Smooth muscle cell (in vitro differentiated cells): ENCODE data around the gene CD177. TPM values are rescaled to one million over a fixed set of nuclear protein-coding genes. Genes with fewer than 3 reads are reported as not detected.
A peak's percentile ranks its signal among the peaks of the same experiment; 100 is the strongest.

Source experiments
- DNase-seq: peaks from one replicate; lab custom pipeline; 2025; ENCODE audit not compliant: unreplicated experiment; lab: John Stamatoyannopoulos, UW
- H2AFZ ChIP-seq: fragments of 200-600 bp; sonication (generic); 2 replicates; pipeline ENCODE4 v1.6.0; 2016; ENCODE audit warnings: antibody characterized with exemption, low read depth, mild to moderate bottlenecking
- H3F3A ChIP-seq: fragments of 200-600 bp; sonication (generic); 2 replicates; pipeline ENCODE4 v1.6.0; 2017; ENCODE audit warnings: antibody characterized with exemption, low read depth
- H3K27ac ChIP-seq: fragments of 200-600 bp; sonication (generic); 2 replicates; pipeline ENCODE4 v1.5.1; 2016; ENCODE audit warnings: low read depth, mild to moderate bottlenecking
- H3K27me3 ChIP-seq: fragments of 200-600 bp; sonication (generic); 2 replicates; pipeline ENCODE4 v1.6.1; 2016; ENCODE audit warnings: low read depth, mild to moderate bottlenecking
- H3K36me3 ChIP-seq: fragments of 200-600 bp; sonication (generic); 2 replicates; pipeline ENCODE4 v1.5.1; 2016; ENCODE audit warnings: low read depth
- H3K4me1 ChIP-seq: fragments of 200-600 bp; sonication (generic); 2 replicates; pipeline ENCODE4 v1.5.1; 2016; ENCODE audit warnings: low read depth
- H3K4me2 ChIP-seq: fragments of 200-600 bp; sonication (generic); 2 replicates; pipeline ENCODE4 v1.6.0; 2016; ENCODE audit warnings: mild to moderate bottlenecking
- H3K4me3 ChIP-seq: fragments of 200-600 bp; sonication (generic); 2 replicates; pipeline ENCODE4 v1.5.1; 2016; ENCODE audit warnings: mild to moderate bottlenecking
- H3K79me2 ChIP-seq: fragments of 200-600 bp; sonication (generic); 2 replicates; pipeline ENCODE4 v1.6.0; 2016; ENCODE audit warnings: low read depth, mild to moderate bottlenecking
- H3K9ac ChIP-seq: fragments of 200-600 bp; sonication (generic); 2 replicates; pipeline ENCODE4 v1.6.0; 2016; ENCODE audit warnings: low read depth
- H3K9me3 ChIP-seq: fragments of 200-600 bp; sonication (generic); replicated peaks from 2 replicates; pipeline ENCODE4 v1.5.1; 2016; ENCODE audit warnings: low read depth
- H4K20me1 ChIP-seq: fragments of 200-600 bp; sonication (generic); 2 replicates; pipeline ENCODE4 v1.6.0; 2016; ENCODE audit warnings: low read depth
- WGBS: methylation state at CpG from one replicate; pipeline ENCODE4 v1.1.7; 2016; ENCODE audit warnings: low lambda C conversion rate; 5-methylcytosine and 5-hydroxymethylcytosine counted together
- polyA plus RNA-seq: library from polyadenylated mRNA; unstranded; fragments of >200 nt; fragmentation: Nextera tagmentation; extraction: Ambion mirVana; gene quantifications from 2 replicates; pipeline ENCODE4 v1.2.1, GENCODE V29; 2016
- total RNA-seq: library from RNA; depleted of rRNA; stranded (reverse); fragments of >200 nt; gene quantifications from 2 replicates; pipeline ENCODE4 v1.2.3, GENCODE V29; 2014
- TF ChIP-seq, protein P1 (sequence below): fragments of 200-600 bp; sonication (generic); IDR thresholded peaks from 2 replicates; pipeline ENCODE4 v1.5.1; 2017; ENCODE audit warnings: borderline replicate concordance, mild to moderate bottlenecking, antibody characterized with exemption; ENCODE audit not compliant: insufficient read depth, poor library complexity, severe bottlenecking

CD177 gene
- total and polyA plus RNA-seq, 2 experiments from 2014 or later, result not detected

- no peak overlapping the region for H3K4me2 ChIP-seq
- no peaks in the 10 kb centered on the region for H3K36me3 ChIP-seq
- H3K27me3 ChIP-seq, result no peaks in the 10 kb centered on the region
- no peaks in the 10 kb centered on the region for H3K79me2 ChIP-seq
- H3K27ac ChIP-seq, result no peak overlapping the region
- no peak overlapping the region for H3K9ac ChIP-seq
- 86% methylated on average over 12 of the region's 12 CpGs for WGBS
- no peaks in the 10 kb centered on the region for H3K4me1 ChIP-seq
- H3F3A ChIP-seq, result no peaks in the 10 kb centered on the region
- H3K9me3 ChIP-seq, result no peaks in the 10 kb centered on the region
- no peak overlapping the region for H3K4me3 ChIP-seq
- H2AFZ ChIP-seq, result no peak overlapping the region
- no peak for DNase-seq
- TF ChIP-seq, protein P1, sequence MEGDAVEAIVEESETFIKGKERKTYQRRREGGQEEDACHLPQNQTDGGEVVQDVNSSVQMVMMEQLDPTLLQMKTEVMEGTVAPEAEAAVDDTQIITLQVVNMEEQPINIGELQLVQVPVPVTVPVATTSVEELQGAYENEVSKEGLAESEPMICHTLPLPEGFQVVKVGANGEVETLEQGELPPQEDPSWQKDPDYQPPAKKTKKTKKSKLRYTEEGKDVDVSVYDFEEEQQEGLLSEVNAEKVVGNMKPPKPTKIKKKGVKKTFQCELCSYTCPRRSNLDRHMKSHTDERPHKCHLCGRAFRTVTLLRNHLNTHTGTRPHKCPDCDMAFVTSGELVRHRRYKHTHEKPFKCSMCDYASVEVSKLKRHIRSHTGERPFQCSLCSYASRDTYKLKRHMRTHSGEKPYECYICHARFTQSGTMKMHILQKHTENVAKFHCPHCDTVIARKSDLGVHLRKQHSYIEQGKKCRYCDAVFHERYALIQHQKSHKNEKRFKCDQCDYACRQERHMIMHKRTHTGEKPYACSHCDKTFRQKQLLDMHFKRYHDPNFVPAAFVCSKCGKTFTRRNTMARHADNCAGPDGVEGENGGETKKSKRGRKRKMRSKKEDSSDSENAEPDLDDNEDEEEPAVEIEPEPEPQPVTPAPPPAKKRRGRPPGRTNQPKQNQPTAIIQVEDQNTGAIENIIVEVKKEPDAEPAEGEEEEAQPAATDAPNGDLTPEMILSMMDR, result no peak
- H4K20me1 ChIP-seq, result no peaks in the 10 kb centered on the region
These were observed 39.6 kb upstream of the CD177 start for GRCh38 chr19:43313711-43314495.

DNA sequence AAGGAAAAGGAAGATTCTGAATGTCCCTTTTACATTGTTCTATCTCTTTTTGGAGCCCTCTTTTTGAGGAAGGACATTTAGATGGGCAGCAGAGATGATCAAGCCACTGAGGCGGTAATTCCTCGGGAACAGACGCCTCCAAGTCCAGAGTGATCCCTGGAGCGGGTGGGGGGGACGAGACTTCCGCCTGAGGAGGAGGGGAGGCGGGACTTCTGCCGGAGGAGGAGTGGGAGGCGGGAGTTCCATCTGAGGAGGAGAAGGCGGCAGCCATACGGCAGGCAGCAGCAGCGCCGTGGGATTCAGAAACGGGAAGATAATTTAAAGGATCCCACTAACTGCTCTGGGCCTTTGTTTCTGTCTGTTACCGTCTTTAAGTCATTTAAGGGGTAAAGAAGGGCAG is 37.6 kb upstream of the CD177 start:
- TF ChIP-seq, protein P1, result no peak

DNA sequence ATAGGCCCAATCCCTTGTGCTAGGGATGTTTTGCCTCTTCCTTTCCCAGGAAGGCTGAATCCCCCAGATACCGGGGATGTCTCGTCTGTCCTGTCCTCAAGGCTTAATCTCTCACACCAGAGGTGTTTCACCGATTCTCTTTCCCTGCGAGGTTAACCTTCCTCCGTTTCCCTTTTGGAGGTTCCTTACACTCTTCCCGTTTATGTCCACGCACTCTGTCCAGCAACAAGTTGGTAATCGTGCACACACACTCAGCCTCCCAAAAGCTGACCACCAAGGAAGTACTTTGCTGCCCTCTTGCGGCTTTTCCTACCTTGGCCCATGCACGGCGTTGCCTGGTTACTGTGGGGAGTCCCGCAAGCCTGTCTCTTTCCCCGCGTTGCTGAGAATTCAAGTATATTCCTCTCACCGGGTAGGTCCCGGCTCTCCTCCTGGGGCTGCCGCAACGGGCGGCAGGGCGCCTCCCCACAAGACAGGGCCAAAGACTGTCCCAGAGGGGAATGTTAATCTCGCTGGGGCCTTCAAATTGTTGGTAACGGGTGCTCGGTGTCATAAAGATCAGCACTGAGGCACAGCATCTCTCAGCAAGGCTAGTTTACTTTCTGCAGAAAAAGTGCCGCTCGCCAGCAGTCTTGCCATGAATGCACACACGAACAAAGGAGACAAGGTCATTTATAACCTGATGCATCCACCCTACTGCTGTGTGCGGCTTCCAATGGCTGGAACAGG is 36.7 kb upstream of the CD177 start:
- no peaks in the 10 kb centered on the region for H3K36me3 ChIP-seq
- WGBS, result 21% methylated on average over 27 of the region's 27 CpGs
- no peak overlapping the region for H3K4me3 ChIP-seq
- H3K79me2 ChIP-seq, result no peaks in the 10 kb centered on the region
- TF ChIP-seq, protein P1, result peak; percentile 54
- H3K27me3 ChIP-seq, result no peaks in the 10 kb centered on the region
- no peak for DNase-seq
- H3K9me3 ChIP-seq, result no peaks in the 10 kb centered on the region
- no peak overlapping the region for H3K27ac ChIP-seq
- peak overlapping the region; percentile 86 for H2AFZ ChIP-seq
- no peaks in the 10 kb centered on the region for H3K4me1 ChIP-seq
- H3F3A ChIP-seq, result no peaks in the 10 kb centered on the region
- peak overlapping the region; percentile 50 for H3K4me2 ChIP-seq
- no peaks in the 10 kb centered on the region for H4K20me1 ChIP-seq
- no peak overlapping the region for H3K9ac ChIP-seq

More for the DNA sequence above, 37.6 kb upstream of the CD177 start:
- H2AFZ ChIP-seq, result no peak overlapping the region
- H3K27me3 ChIP-seq, result no peaks in the 10 kb centered on the region
- no peaks in the 10 kb centered on the region for H3K9me3 ChIP-seq
- no peaks in the 10 kb centered on the region for H3K36me3 ChIP-seq
- 61% methylated on average over 11 of the region's 15 CpGs for WGBS
- DNase-seq, result no peak
- no peak overlapping the region for H3K27ac ChIP-seq
- H3K9ac ChIP-seq, result no peak overlapping the region
- H3K4me3 ChIP-seq, result no peak overlapping the region
- no peaks in the 10 kb centered on the region for H3K4me1 ChIP-seq
- H3F3A ChIP-seq, result no peaks in the 10 kb centered on the region
- no peaks in the 10 kb centered on the region for H3K79me2 ChIP-seq
- H4K20me1 ChIP-seq, result no peaks in the 10 kb centered on the region
- H3K4me2 ChIP-seq, result no peak overlapping the region
